AG09319 (cell line): ENCODE data around the gene LRRD1.
"Not testable (repeated sequence)": the region's sequence is repeated elsewhere in the genome, so short reads cannot be mapped to it uniquely, and the experiment has no call there.

Experiments
- DNase-seq: peaks from one replicate; pipeline ENCODE4 v3.0.0-alpha.2; 2010; ENCODE audit warnings: low read depth; ENCODE audit errors: extremely low read depth
- CTCF ChIP-seq: IDR thresholded peaks from 2 replicates; pipeline ENCODE4 v1.5.1; 2011; ENCODE audit warnings: low read depth, mild to moderate bottlenecking, inconsistent platforms, low read length, moderate library complexity

The LRRD1 gene

GRCh38 chr7:92119213-92119759, 59.7 kb downstream of the LRRD1 start:
- TF ChIP-seq CTCF = no peak
- no peak for DNase-seq

GRCh38 chr7:92116949-92117348, 62.0 kb downstream of the LRRD1 start:
- no peak for TF ChIP-seq CTCF
- DNase-seq = no peak

- TF ChIP-seq CTCF = no peak
- no peak for DNase-seq
Measured at GRCh38 chr7:92115821-92116220, 63.1 kb downstream of the LRRD1 start.

- no peak for DNase-seq
- TF ChIP-seq CTCF = no peak
Measured at GRCh38 chr7:92110857-92111256, 68.1 kb downstream of the LRRD1 start.

GRCh38 chr7:92108821-92109220, 70.1 kb downstream of the LRRD1 start:
- no peak for TF ChIP-seq CTCF
- no peak for DNase-seq

- DNase-seq = not testable (repeated sequence)
Measured at GRCh38 chr7:92102862-92103261, 76.1 kb downstream of the LRRD1 start.

- no peak for DNase-seq
- TF ChIP-seq CTCF = no peak
Measured at GRCh38 chr7:92100534-92100933, 78.4 kb downstream of the LRRD1 start.

GRCh38 chr7:92095380-92095779, 83.6 kb downstream of the LRRD1 start:
- DNase-seq = no peak
- TF ChIP-seq CTCF = no peak
